Chondrocyte (in vitro differentiated cells): Measurements from ENCODE around the gene WDR59. TPM values are rescaled to one million over a fixed set of nuclear protein-coding genes. Genes with fewer than 3 reads are reported as not detected.

Experiments used
- DNase-seq: peaks from one replicate; pipeline ENCODE4 v3.0.0; 2021; ENCODE audit warnings: mixed read lengths, low spot score
- H3K27ac Mint-ChIP-seq: one replicate; pipeline ENCODE4 v1.8.0; 2021; ENCODE audit warnings: mild to moderate bottlenecking, moderate library complexity, mixed read lengths; ENCODE audit not compliant: unreplicated experiment
- H3K27me3 Mint-ChIP-seq: 2 replicates; pipeline ENCODE4 v1.8.0; 2021; ENCODE audit warnings: low read depth, mixed read lengths
- H3K36me3 Mint-ChIP-seq: 2 replicates; pipeline ENCODE4 v1.8.0; 2021; ENCODE audit warnings: low read depth, mixed read lengths
- H3K4me1 Mint-ChIP-seq: 2 replicates; pipeline ENCODE4 v1.8.0; 2021; ENCODE audit warnings: low read depth, mild to moderate bottlenecking, mixed read lengths
- H3K4me3 Mint-ChIP-seq: one replicate; pipeline ENCODE4 v1.8.0; 2021; ENCODE audit warnings: mild to moderate bottlenecking, moderate library complexity, mixed read lengths; ENCODE audit not compliant: unreplicated experiment
- H3K9me3 Mint-ChIP-seq: 2 replicates; pipeline ENCODE4 v1.8.0; 2021; ENCODE audit warnings: low read depth, mixed read lengths
- total RNA-seq: library from RNA; stranded (reverse); gene quantifications from 3 replicates; pipeline ENCODE4 v1.2.1, GENCODE V29; 2021
- TF ChIP-seq, protein P1 (sequence below): fragments of 200-600 bp; sonication (generic); IDR thresholded peaks from 2 replicates; pipeline ENCODE4 v1.5.0; 2021; ENCODE audit warnings: antibody characterized with exemption, mild to moderate bottlenecking, moderate library complexity

WDR59 gene
- total RNA-seq, 1 donor from 2014 or later = 36.8 TPM

GRCh38 chr16:74903120-74903519 lies 81.8 kb downstream of the WDR59 start:
- Mint-ChIP-seq H3K4me1 (peaks cover 8% of the 10 kb centered on the region), H3K36me3 (peaks cover 27% of the 10 kb centered on the region), H3K27me3 (no peaks in the 10 kb centered on the region), H3K9me3 (peaks cover 4% of the 10 kb centered on the region), H3K4me3 (no peak overlapping the region), H3K27ac (no peak overlapping the region)
- no peak for DNase-seq
- TF ChIP-seq, protein P1, sequence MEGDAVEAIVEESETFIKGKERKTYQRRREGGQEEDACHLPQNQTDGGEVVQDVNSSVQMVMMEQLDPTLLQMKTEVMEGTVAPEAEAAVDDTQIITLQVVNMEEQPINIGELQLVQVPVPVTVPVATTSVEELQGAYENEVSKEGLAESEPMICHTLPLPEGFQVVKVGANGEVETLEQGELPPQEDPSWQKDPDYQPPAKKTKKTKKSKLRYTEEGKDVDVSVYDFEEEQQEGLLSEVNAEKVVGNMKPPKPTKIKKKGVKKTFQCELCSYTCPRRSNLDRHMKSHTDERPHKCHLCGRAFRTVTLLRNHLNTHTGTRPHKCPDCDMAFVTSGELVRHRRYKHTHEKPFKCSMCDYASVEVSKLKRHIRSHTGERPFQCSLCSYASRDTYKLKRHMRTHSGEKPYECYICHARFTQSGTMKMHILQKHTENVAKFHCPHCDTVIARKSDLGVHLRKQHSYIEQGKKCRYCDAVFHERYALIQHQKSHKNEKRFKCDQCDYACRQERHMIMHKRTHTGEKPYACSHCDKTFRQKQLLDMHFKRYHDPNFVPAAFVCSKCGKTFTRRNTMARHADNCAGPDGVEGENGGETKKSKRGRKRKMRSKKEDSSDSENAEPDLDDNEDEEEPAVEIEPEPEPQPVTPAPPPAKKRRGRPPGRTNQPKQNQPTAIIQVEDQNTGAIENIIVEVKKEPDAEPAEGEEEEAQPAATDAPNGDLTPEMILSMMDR = no peak

DNA sequence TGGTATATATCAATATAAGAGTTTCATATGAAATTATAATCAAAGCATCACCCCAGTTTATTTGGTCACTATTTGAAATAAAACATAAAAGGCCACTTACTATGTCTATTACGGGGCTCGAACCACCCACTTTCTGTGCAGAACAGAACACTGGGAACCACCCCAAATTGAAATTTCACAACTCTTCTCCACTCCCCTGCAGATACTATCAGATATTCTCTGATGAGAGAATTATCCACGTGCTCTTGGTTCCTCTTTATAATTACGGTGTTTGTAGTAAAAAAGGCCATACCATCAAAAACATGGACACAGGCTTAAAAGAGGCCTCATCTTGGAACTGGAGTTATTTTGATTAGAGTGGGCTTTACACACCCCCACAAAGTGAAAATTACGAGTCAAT lies 82.8 kb downstream of the WDR59 start:
- H3K36me3 Mint-ChIP-seq = peaks cover 24% of the 10 kb centered on the region

DNA sequence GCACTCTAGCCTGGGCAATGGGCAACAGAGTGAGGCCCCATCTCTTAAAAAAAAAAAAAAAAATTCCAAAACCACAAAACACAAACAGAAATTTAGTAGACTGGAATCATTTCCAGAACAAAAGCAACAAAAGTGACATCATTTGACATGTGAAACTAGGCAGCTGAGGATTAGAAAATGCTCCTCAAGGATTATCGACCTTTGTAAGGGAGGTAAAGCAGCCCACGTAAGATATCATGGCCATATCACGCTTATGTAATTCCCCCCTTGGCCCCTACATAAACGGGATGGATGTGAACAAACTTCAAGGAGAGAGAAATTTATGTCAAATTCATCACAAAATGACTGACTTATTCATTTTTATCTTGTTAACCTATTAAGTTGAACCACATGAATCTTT lies 83.3 kb downstream of the WDR59 start:
- TF ChIP-seq, protein P1 = no peak
- DNase-seq = no peak
- Mint-ChIP-seq H3K4me1 (peaks cover 14% of the 10 kb centered on the region), H3K9me3 (no peaks in the 10 kb centered on the region), H3K27me3 (no peaks in the 10 kb centered on the region), H3K27ac (no peak overlapping the region), H3K36me3 (peaks cover 19% of the 10 kb centered on the region), H3K4me3 (no peak overlapping the region)

More for the DNA sequence above, 82.8 kb downstream of the WDR59 start:
- H3K4me3 Mint-ChIP-seq = no peak overlapping the region
- peaks cover 8% of the 10 kb centered on the region for H3K4me1 Mint-ChIP-seq
- no peak overlapping the region for H3K27ac Mint-ChIP-seq
- TF ChIP-seq, protein P1 = no peak
- H3K9me3 Mint-ChIP-seq = peaks cover 3% of the 10 kb centered on the region
- no peaks in the 10 kb centered on the region for H3K27me3 Mint-ChIP-seq
- no peak for DNase-seq

GRCh38 chr16:74899816-74900215 lies 85.1 kb downstream of the WDR59 start:
- TF ChIP-seq, protein P1 = no peak
- no peak overlapping the region for H3K27ac Mint-ChIP-seq
- H3K9me3 Mint-ChIP-seq = no peaks in the 10 kb centered on the region
- no peak overlapping the region for H3K4me3 Mint-ChIP-seq
- no peak for DNase-seq
- peaks cover 13% of the 10 kb centered on the region for H3K36me3 Mint-ChIP-seq
- H3K27me3 Mint-ChIP-seq = no peaks in the 10 kb centered on the region
- peaks cover 14% of the 10 kb centered on the region for H3K4me1 Mint-ChIP-seq

GRCh38 chr16:74898659-74899058 lies 86.3 kb downstream of the WDR59 start:
- Mint-ChIP-seq H3K36me3 (peaks cover 10% of the 10 kb centered on the region), H3K27me3 (no peaks in the 10 kb centered on the region), H3K4me1 (peaks cover 14% of the 10 kb centered on the region), H3K4me3 (no peak overlapping the region), H3K27ac (no peak overlapping the region), H3K9me3 (no peaks in the 10 kb centered on the region)
- TF ChIP-seq, protein P1 = no peak
- DNase-seq = no peak
